Measurements from ENCODE around the gene SIRT2.

DNA sequence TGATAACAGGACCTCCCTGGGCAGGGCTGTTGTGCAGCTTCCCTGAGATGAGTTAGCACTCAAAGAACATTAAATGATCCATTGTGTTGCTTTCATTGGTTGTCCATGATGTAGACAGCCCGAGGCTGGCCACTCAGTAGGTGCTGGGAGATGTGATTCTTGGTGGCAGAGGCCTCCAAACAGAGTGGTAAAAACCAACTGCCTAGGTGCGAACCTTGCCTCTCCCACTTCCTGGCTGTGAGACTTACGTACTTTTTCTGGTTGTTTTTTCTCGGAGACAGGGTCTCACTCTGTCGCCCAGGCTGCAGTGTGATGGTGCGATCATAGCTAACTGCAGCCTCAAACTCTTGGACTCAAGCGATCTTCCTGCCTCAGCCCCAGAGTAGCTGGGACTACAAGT, 25.0 kb upstream of the SIRT2 start:
- TF ChIP-seq, protein P1, sequence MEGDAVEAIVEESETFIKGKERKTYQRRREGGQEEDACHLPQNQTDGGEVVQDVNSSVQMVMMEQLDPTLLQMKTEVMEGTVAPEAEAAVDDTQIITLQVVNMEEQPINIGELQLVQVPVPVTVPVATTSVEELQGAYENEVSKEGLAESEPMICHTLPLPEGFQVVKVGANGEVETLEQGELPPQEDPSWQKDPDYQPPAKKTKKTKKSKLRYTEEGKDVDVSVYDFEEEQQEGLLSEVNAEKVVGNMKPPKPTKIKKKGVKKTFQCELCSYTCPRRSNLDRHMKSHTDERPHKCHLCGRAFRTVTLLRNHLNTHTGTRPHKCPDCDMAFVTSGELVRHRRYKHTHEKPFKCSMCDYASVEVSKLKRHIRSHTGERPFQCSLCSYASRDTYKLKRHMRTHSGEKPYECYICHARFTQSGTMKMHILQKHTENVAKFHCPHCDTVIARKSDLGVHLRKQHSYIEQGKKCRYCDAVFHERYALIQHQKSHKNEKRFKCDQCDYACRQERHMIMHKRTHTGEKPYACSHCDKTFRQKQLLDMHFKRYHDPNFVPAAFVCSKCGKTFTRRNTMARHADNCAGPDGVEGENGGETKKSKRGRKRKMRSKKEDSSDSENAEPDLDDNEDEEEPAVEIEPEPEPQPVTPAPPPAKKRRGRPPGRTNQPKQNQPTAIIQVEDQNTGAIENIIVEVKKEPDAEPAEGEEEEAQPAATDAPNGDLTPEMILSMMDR (IDR thresholded peaks at IDR 0.05): no peak
- no peak for TF ChIP-seq POLR2AphosphoS5 (IDR thresholded peaks at IDR 0.05)

Data from breast epithelium (tissue), 3 donors.